Hematopoietic multipotent progenitor cell treated with erythropoietin and hydrocortisone succinate and interleukin-3 and kit ligand, for 4 days (in vitro differentiated cells): ENCODE results near the gene IL13RA1.
"Not testable (repeated sequence)": the region's sequence is repeated elsewhere in the genome, so short reads cannot be mapped to it uniquely, and the experiment has no call there.

Source experiments
- DNase-seq: peaks from one replicate; pipeline ENCODE4 v3.0.0-alpha.2; 2015

Gene IL13RA1

GRCh38 chrX:118780509-118780908 is 53.1 kb downstream of the IL13RA1 start:
- DNase-seq, result no peak

- no peak for DNase-seq
These were observed 53.5 kb downstream of the IL13RA1 start for GRCh38 chrX:118780911-118781310.

GRCh38 chrX:118795528-118796280 is 68.3 kb downstream of the IL13RA1 start:
- no peak for DNase-seq

GRCh38 chrX:118802857-118803256 is 75.5 kb downstream of the IL13RA1 start:
- DNase-seq, result peak; percentile 76

- peak; percentile 71 for DNase-seq
These were observed 80.0 kb downstream of the IL13RA1 start for GRCh38 chrX:118807151-118808017.

- not testable (repeated sequence) for DNase-seq
These were observed 89.9 kb downstream of the IL13RA1 start for GRCh38 chrX:118817257-118817656.

- peak; percentile 82 for DNase-seq
These were observed 96.1 kb downstream of the IL13RA1 start, which contains the start of gene ZCCHC12 for GRCh38 chrX:118823263-118824172. ZCCHC12 (plus strand) TSS chrX:118823824; CDS start chrX:118825245, 1,421 bp downstream.

- DNase-seq, result peak; percentile 41
These were observed 96.8 kb downstream of the IL13RA1 start for GRCh38 chrX:118824173-118824730.

GRCh38 chrX:118825227-118825626 is 97.8 kb downstream of the IL13RA1 start:
- DNase-seq, result no peak

GRCh38 chrX:118839334-118839958 is 112.0 kb downstream of the IL13RA1 start:
- DNase-seq, result peak; percentile 67
